ENCODE data around the gene LRRC74A. TPM values are rescaled to one million over a fixed set of nuclear protein-coding genes. Genes with fewer than 3 reads are reported as not detected.

The LRRC74A gene
- total and polyA plus RNA-seq, 9 of the 15 experiments (the other 6 are each of a cell fraction or from before 2014, with no cell fraction given), result not detected

DNA sequence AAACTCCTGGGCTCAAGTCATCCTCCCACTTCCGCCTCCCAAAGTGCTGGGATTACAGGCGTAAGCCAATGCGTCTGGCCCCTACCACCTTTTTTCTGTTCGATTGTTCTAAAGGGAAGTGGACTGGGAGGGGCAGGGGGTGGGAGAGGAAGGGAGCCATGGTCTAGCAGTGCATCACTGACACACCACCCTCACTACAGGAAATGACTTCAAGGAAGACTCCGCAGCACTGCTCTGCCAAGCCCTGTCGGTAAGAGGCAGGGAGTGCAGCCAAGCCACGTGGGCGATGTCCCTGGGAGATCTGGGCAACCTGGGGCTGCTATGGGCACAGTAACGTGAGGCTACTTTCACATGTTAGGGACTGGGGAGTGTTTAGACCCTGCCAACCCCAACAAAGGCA, 18.0 kb downstream of the LRRC74A start (continued):
- TF ChIP-seq CTBP1 (IDR thresholded peaks at IDR 0.05; ENCODE audit: borderline replicate concordance) (no peak), RNF2 (IDR thresholded peaks at IDR 0.05) (no peak), ATF1 (CRISPR knock-in tag; IDR thresholded peaks at IDR 0.05) (no peak), ATF1 (tag; IDR thresholded peaks at IDR 0.05) (no peak), ZNF699 (CRISPR knock-in tag; IDR thresholded peaks at IDR 0.05; ENCODE audit: insufficient replicate concordance) (no peak), HDAC3 (IDR thresholded peaks at IDR 0.05; ENCODE audit: borderline replicate concordance, partially characterized antibody) (no peak), GTF2A2 (tag; IDR thresholded peaks at IDR 0.05) (no peak), CREB3 (tag; conservative IDR thresholded peaks at IDR 0.05; ENCODE audit: low read depth) (no peak), CREM (IDR thresholded peaks at IDR 0.05; ENCODE audit: low read depth) (peak; percentile 53), GABPA (tag; conservative IDR thresholded peaks at IDR 0.05; ENCODE audit: low read depth) (peak; percentile 56), USF1 (CRISPR knock-in tag; IDR thresholded peaks at IDR 0.05) (0 out of 2 replicates have a peak, but pooled peaks have one; percentile 40)
- TF ChIP-seq, protein P1, sequence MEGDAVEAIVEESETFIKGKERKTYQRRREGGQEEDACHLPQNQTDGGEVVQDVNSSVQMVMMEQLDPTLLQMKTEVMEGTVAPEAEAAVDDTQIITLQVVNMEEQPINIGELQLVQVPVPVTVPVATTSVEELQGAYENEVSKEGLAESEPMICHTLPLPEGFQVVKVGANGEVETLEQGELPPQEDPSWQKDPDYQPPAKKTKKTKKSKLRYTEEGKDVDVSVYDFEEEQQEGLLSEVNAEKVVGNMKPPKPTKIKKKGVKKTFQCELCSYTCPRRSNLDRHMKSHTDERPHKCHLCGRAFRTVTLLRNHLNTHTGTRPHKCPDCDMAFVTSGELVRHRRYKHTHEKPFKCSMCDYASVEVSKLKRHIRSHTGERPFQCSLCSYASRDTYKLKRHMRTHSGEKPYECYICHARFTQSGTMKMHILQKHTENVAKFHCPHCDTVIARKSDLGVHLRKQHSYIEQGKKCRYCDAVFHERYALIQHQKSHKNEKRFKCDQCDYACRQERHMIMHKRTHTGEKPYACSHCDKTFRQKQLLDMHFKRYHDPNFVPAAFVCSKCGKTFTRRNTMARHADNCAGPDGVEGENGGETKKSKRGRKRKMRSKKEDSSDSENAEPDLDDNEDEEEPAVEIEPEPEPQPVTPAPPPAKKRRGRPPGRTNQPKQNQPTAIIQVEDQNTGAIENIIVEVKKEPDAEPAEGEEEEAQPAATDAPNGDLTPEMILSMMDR (IDR thresholded peaks at IDR 0.05 in 2 of 3, conservative IDR thresholded peaks at IDR 0.05 in 1 of 3; ENCODE audit: insufficient read depth in 2 of 3, low read depth in 1 of 3, low read length in 3 of 3), result peak in 1 of 3 experiments; percentile 10; a peak in 1 of 6 replicates

All from K562 (cell line).